ENCODE measurements around the gene HUS1B.

HUS1B gene

DNA sequence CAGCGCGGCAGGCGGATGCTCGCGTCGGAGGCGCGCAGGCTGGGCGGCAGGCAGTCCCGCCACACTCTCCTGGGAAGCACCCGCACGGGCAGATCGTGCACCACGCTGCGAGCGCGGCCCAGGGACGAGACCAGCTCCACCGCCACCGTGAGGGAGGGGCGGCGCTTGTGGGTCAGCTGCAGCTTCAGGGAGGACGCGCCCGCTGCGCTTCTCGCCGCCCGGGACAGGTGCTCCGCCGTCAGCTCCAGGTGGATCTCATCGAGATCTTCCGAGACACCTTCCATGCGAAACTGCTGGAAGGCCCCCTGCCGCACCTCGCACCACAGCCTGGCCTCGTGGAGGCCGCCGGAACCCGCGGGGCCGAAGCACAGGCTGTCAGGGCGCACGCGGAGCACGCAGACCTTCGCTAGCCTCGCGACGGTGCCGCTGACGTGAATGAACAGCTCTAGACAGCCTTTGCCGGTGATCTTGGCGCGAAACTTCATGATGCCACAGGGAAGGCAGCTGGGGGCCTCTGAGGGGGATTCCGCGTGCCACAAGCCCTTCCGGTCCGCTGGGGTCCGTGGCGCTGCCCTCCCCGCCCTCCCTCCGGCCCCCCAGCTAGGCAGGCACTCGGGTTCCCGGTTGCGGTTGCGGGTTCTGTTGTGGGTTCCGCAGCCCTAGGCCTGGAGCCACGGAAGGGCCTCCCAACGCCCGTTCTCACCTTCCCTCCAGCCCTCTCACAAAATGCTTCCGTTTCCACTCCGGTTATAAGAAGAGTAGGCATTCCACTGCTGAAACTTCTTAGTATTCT is at the start of gene HUS1B:
Gene HUS1B (minus strand): TSS at position 641 of the 793 bp plus-strand sequence. CDS start 156 bp downstream, at position 485.
- TF ChIP-seq, protein P1, sequence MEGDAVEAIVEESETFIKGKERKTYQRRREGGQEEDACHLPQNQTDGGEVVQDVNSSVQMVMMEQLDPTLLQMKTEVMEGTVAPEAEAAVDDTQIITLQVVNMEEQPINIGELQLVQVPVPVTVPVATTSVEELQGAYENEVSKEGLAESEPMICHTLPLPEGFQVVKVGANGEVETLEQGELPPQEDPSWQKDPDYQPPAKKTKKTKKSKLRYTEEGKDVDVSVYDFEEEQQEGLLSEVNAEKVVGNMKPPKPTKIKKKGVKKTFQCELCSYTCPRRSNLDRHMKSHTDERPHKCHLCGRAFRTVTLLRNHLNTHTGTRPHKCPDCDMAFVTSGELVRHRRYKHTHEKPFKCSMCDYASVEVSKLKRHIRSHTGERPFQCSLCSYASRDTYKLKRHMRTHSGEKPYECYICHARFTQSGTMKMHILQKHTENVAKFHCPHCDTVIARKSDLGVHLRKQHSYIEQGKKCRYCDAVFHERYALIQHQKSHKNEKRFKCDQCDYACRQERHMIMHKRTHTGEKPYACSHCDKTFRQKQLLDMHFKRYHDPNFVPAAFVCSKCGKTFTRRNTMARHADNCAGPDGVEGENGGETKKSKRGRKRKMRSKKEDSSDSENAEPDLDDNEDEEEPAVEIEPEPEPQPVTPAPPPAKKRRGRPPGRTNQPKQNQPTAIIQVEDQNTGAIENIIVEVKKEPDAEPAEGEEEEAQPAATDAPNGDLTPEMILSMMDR (IDR thresholded peaks at IDR 0.05; ENCODE audit: low read depth, low read length): no peak
- no peak for DNase-seq

DNA sequence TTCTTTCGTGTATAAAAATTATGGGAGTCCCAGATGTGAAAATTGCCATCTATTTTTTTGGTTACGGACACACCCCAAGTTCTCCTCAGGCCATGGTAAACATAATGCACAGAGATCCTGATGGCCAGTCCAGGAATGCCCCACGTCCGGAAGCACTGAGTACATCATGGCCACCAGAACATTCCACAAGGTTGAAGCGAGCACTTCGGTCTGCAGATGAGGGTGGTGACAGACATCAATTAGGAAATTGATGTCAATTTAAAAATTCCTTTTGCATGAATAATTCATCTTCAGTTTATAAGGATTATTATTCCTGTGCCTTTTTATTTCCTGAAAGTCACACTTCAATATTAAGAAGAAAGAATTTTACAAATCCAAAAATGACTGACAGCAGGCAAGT is 49.2 kb upstream of the HUS1B start:
- TF ChIP-seq, protein P1 (IDR thresholded peaks at IDR 0.05; ENCODE audit: low read depth, low read length): no peak
- Histone ChIP-seq H3K9me3 (ENCODE audit: severe bottlenecking) (no peaks in the 10 kb centered on the region), H3K27ac (no peak overlapping the region), H3K4me3 (ENCODE audit: low read depth, low read length) (no peak overlapping the region), H3K36me3 (no peaks in the 10 kb centered on the region), H3K27me3 (ENCODE audit: insufficient read depth, low read depth, severe bottlenecking) (no peaks in the 10 kb centered on the region)
- no peak for DNase-seq

More for the DNA sequence above, at the start of gene HUS1B:
- no peak within 1 kb of the TSS for H3K4me3 ChIP-seq (ENCODE audit: low read depth, low read length)
- no peak within 1 kb of the TSS for H3K27ac ChIP-seq
- H3K9me3 ChIP-seq (ENCODE audit: severe bottlenecking): no peaks in the 10 kb centered on the region
- peaks cover 4% of the 10 kb centered on the region; the same call in 1 of the 2 replicates for H3K36me3 ChIP-seq
- no peaks in the 10 kb centered on the region for H3K27me3 ChIP-seq (ENCODE audit: insufficient read depth, low read depth, severe bottlenecking)

DNA sequence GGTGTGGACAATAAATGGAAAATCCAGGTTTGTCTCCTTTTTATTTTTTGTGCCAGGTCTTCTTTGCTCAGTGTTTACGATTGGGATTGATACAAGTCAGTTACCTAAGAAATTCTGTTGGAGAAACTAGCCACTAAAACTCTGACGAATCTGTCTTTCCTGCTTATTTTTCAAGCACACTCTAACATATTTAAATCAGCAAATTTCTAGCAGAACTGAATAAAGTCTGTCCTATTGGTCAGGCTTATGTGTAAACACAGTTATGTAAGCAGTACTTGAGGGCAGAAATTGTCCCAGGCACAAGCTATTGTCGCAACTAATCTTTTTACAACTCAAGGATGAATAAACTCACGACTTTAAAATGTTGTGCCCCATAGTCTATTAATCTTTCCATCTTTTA is 48.1 kb upstream of the HUS1B start:
- no peak overlapping the region for H3K27ac ChIP-seq
- no peaks in the 10 kb centered on the region for H3K9me3 ChIP-seq (ENCODE audit: severe bottlenecking)
- DNase-seq: no peak
- no peak overlapping the region for H3K4me3 ChIP-seq (ENCODE audit: low read depth, low read length)
- no peaks in the 10 kb centered on the region for H3K27me3 ChIP-seq (ENCODE audit: insufficient read depth, low read depth, severe bottlenecking)
- no peaks in the 10 kb centered on the region for H3K36me3 ChIP-seq
- TF ChIP-seq, protein P1 (IDR thresholded peaks at IDR 0.05; ENCODE audit: low read depth, low read length): no peak

DNA sequence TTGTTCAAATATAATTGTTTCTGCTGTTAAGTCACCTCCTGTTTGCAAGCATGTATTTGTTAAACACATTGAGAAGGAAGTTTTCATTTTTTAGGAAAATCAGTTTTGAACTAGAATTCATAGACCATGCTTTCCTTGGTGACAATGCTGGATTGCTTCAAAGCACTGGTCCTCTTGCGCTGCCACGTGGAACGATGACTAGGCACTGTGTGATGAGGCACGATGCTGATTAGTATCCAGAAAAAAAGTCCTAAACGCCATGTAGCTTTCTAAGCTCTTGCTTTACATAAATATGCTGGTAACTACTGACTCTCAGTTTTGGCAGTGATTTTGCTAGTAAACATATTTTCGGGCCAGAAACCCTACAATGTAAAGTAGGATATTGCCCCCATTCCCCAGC is 47.1 kb upstream of the HUS1B start:
- no peaks in the 10 kb centered on the region for H3K9me3 ChIP-seq (ENCODE audit: severe bottlenecking)

DNA sequence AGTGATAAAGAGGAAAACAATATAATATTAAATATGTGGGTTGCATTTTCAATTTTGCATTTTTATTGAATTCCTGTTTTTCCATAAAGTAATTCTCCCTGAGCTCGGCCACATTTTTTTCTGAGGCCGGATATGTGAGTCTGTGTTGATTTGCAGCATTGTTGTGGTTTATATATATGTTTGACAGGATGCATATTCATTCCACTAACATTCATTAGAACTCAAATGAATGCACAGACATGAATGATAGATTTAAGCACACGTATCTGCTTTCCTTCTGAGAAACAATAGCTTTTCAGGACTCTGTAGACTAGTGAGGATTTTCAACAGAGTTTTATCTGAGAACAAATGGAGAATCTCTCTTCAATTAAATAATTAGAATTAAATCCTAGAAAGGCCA is 46.7 kb upstream of the HUS1B start:
- no peaks in the 10 kb centered on the region for H3K36me3 ChIP-seq
- TF ChIP-seq, protein P1 (IDR thresholded peaks at IDR 0.05; ENCODE audit: low read depth, low read length): no peak
- no peaks in the 10 kb centered on the region for H3K27me3 ChIP-seq (ENCODE audit: insufficient read depth, low read depth, severe bottlenecking)
- DNase-seq: no peak
- H3K9me3 ChIP-seq (ENCODE audit: severe bottlenecking): no peaks in the 10 kb centered on the region
- H3K4me3 ChIP-seq (ENCODE audit: low read depth, low read length): no peak overlapping the region
- no peak overlapping the region for H3K27ac ChIP-seq

More for the DNA sequence above, 47.1 kb upstream of the HUS1B start:
- H3K4me3 ChIP-seq (ENCODE audit: low read depth, low read length): no peak overlapping the region
- no peaks in the 10 kb centered on the region for H3K27me3 ChIP-seq (ENCODE audit: insufficient read depth, low read depth, severe bottlenecking)
- no peak for DNase-seq
- H3K36me3 ChIP-seq: no peaks in the 10 kb centered on the region
- no peak overlapping the region for H3K27ac ChIP-seq
- TF ChIP-seq, protein P1 (IDR thresholded peaks at IDR 0.05; ENCODE audit: low read depth, low read length): no peak

Data from WERI-Rb-1 (cell line).